ENCODE measurements around the gene RPL37A.

The RPL37A gene

GRCh38 chr2:216538538-216538937, 39.9 kb downstream of the RPL37A start:
- TF ChIP-seq GATA2 (IDR thresholded peaks at IDR 0.05; ENCODE audit: low read depth, low read length) (no peak), GATA3 (IDR thresholded peaks at IDR 0.05; ENCODE audit: low read depth, low read length) (no peak)

GRCh38 chr2:216539120-216539519, 40.5 kb downstream of the RPL37A start:
- TF ChIP-seq GATA2 (IDR thresholded peaks at IDR 0.05; ENCODE audit: low read depth, low read length) (no peak), GATA3 (IDR thresholded peaks at IDR 0.05; ENCODE audit: low read depth, low read length) (no peak)

DNA sequence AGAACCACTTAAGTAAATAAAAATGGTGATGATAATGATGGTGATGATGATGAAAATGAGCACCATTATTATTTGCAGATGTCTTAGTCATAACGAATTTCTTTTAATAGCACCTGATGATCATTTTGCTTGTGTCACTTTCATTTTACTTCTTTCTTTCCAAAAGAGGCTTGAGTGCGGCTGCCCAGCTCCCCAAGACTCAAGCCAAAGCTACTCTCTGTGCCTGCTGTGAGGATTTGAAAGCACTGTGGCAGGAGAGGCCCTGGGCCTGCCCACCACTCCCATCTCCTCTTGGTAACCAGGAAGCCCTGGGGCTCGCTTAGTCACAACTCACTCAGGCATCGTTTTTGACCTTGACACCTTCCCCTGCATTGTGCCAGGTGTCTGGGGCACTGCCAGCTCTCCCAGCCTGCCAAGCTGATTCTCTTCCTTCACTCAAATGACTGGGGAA, 41.2 kb downstream of the RPL37A start:
- no peak for TF ChIP-seq GATA2 (IDR thresholded peaks at IDR 0.05; ENCODE audit: low read depth, low read length)
- no peak for TF ChIP-seq GATA3 (IDR thresholded peaks at IDR 0.05; ENCODE audit: low read depth, low read length)

GRCh38 chr2:216540920-216541319, 42.3 kb downstream of the RPL37A start:
- TF ChIP-seq GATA2 (IDR thresholded peaks at IDR 0.05; ENCODE audit: low read depth, low read length) (no peak), GATA3 (IDR thresholded peaks at IDR 0.05; ENCODE audit: low read depth, low read length) (no peak)

- no peak for TF ChIP-seq GATA3 (IDR thresholded peaks at IDR 0.05; ENCODE audit: low read depth, low read length)
- TF ChIP-seq GATA2 (IDR thresholded peaks at IDR 0.05; ENCODE audit: low read depth, low read length): no peak
Measured at GRCh38 chr2:216541505-216541904, 42.9 kb downstream of the RPL37A start.

GRCh38 chr2:216545359-216545758, 46.7 kb downstream of the RPL37A start:
- TF ChIP-seq GATA2 (IDR thresholded peaks at IDR 0.05; ENCODE audit: low read depth, low read length) (no peak), GATA3 (IDR thresholded peaks at IDR 0.05; ENCODE audit: low read depth, low read length) (no peak)

GRCh38 chr2:216546241-216546640, 47.6 kb downstream of the RPL37A start:
- TF ChIP-seq GATA3 (IDR thresholded peaks at IDR 0.05; ENCODE audit: low read depth, low read length): no peak
- TF ChIP-seq GATA2 (IDR thresholded peaks at IDR 0.05; ENCODE audit: low read depth, low read length): no peak

DNA sequence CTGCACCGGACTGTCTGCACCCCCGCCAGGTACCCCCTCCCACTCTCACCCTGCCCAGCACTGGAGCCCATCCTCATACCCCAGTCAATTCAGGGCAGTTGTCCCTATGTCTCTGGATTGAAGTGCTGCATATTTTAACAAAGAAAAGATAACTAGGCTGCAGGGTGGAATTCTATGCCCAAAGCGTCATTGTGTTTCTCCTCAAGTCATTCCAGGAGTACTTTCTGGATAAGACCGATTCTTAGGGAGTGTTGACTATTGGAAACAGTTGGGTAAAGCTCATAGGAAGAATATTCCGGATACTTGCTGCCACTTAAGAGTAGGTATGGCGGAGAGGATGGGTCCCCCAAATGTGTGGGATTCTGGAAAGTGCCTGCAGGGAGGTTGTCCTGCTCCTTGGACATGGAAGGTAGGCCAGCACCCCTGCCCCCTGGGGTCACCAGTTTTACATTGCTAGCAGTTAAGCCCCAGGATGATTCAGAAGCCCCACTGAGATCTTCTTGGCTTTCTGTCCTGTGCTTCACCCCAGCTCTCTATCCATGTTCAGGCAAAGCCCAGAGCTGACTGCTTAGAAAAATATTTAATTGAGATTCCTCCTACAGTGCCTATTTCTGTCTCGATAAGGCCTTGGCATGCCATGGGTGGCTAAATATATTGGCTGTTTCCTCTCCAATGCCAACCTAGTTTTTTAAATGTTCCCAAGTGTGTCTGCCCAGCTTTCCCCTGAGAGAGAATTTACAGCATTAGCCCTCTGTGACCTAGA, 48.2 kb downstream of the RPL37A start:
- no peak for TF ChIP-seq GATA3 (IDR thresholded peaks at IDR 0.05; ENCODE audit: low read depth, low read length)
- TF ChIP-seq GATA2 (IDR thresholded peaks at IDR 0.05; ENCODE audit: low read depth, low read length): no peak

DNA sequence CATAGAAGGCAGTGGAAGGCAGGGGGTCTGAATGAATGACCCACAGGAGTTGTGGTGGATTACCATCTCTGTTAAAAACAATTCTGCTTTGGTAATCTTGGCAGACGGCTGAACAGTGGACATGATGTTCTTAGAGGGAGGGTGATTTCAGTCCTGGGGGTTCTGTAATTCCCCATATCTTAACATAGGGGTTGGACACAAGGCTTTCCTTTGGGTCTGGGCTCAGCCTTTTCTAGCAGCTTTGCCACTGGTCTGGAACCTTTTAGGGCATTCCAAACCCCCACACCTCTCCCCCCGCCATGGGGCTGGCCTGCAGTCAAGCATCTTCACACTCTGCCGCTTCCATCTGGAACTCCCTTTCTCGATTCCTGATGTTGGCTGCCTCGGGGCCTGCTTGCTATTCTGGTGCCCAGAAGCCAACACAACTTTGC, 50.3 kb downstream of the RPL37A start:
- no peak for TF ChIP-seq GATA2 (IDR thresholded peaks at IDR 0.05; ENCODE audit: low read depth, low read length)
- no peak for TF ChIP-seq GATA3 (IDR thresholded peaks at IDR 0.05; ENCODE audit: low read depth, low read length)

DNA sequence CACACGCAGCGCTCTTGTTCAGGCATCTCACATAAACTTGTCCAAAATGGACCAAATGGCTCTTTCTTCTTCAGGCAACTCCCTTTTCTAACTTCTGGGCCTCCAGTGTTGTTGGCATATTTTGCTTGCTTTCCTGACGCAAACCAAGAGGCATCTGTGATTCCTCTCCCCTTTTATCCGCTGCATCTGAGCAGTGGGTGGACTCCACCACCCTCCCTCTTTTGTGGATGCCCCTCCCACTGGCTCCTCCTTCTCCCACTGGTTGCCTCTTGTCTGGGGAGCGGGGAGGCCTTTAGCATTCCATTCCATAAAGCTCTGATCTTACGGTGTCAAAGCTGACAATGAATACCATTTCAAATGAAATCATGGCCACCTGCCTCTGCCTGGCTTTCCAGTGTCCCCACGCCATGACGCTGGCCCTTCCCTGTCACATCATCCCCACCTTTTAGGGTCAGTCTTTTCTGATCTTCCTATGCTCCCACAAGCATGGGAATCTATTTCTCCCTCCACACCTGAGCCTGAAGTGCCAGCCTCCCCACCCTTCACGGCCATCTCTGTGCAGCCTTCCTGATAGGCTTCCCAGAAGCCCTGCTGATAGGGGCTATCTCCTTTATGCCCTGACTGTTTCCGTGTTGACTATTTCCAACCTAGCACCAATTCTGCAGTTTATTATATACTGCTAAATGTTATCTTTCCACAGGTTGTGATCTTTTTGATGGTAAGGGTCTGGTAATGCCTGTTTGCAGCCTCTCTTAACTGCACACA, 51.5 kb downstream of the RPL37A start:
- TF ChIP-seq GATA3 (IDR thresholded peaks at IDR 0.05; ENCODE audit: low read depth, low read length): no peak
- no peak for TF ChIP-seq GATA2 (IDR thresholded peaks at IDR 0.05; ENCODE audit: low read depth, low read length)

DNA sequence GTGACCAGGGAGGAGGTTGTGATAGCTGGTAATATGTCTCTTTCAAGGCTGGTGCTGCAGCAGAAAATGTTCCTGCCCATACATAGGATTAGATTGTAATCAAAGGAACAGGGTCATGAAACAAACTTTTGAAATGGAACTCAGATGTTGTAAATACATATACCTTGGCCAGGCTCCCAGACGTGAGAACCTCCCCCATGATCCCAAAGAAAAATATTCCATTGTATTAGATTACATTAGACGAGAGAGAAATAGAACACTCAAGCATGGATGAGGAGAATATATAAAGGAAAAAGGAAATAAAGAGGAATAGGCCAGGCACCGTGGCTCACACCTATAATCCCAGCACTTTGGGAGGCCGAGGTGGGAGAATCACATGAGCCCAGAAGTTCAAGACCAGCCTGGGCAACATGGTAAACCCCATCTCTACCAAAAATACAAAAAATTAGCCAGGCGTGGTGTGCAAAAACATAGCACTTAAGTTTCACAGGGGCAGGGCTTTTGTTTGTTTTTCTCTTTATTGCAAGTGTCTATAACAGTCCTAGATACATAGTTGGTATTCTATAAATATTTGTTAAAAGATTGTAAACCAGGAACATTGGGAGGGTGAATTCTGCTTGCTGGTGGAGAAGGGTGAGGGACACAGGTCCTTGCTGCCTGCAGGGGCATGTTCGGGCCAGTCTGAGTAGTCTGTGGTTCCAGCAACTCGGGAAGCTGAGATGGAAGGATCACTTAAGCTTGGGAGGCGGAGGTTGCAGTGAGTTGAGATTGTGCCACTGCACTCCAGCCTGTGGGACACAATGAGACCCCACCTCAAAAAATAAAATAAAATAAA, 52.8 kb downstream of the RPL37A start:
- TF ChIP-seq GATA2 (IDR thresholded peaks at IDR 0.05; ENCODE audit: low read depth, low read length): no peak
- no peak for TF ChIP-seq GATA3 (IDR thresholded peaks at IDR 0.05; ENCODE audit: low read depth, low read length)

GRCh38 chr2:216553093-216553478, 54.4 kb downstream of the RPL37A start:
- TF ChIP-seq GATA2 (IDR thresholded peaks at IDR 0.05; ENCODE audit: low read depth, low read length): no peak
- TF ChIP-seq GATA3 (IDR thresholded peaks at IDR 0.05; ENCODE audit: low read depth, low read length): no peak

Measured in SH-SY5Y (cell line).